SK-N-MC (cell line): Measurements from ENCODE around the gene PNPO.

Source experiments
- DNase-seq: peaks from one replicate; pipeline ENCODE4 v3.0.0-alpha.2; 2011; ENCODE audit warnings: low read depth, low spot score
- H3K27ac ChIP-seq: fragments of 200-600 bp; sonication (generic); 2 replicates; pipeline ENCODE4 v1.5.1; 2016; ENCODE audit warnings: mixed run types
- H3K36me3 ChIP-seq: fragments of 200-600 bp; sonication (generic); 2 replicates; pipeline ENCODE4 v1.6.1; 2017; ENCODE audit warnings: antibody characterized with exemption, low read length, mixed read lengths; ENCODE audit not compliant: insufficient read depth
- H3K4me3 ChIP-seq: fragments of 200-600 bp; sonication (generic); 2 replicates; pipeline ENCODE4 v1.5.1; 2016
- H3K9ac ChIP-seq: fragments of 200-600 bp; sonication (generic); 2 replicates; pipeline ENCODE4 v1.8.0; 2017; ENCODE audit warnings: mixed run types, mixed read lengths; ENCODE audit not compliant: insufficient read length
- H3K9me3 ChIP-seq: fragments of 200-600 bp; sonication (generic); 2 replicates; pipeline ENCODE4 v1.6.1; 2017; ENCODE audit warnings: low read depth, mild to moderate bottlenecking, antibody characterized with exemption, low read length, moderate library complexity, mixed read lengths
- EZH2 ChIP-seq: fragments of 200-600 bp; sonication (generic); IDR thresholded peaks from one replicate; pipeline ENCODE4 v1.6.1; 2017; ENCODE audit warnings: antibody characterized with exemption
- FOXP2 ChIP-seq: optimal IDR thresholded peaks from 2 replicates; pipeline ENCODE3; 2011; ENCODE audit warnings: mild to moderate bottlenecking, moderate library complexity; ENCODE audit not compliant: insufficient read depth; ENCODE audit errors: extremely low read length, control extremely low read depth
- POLR2AphosphoS5 ChIP-seq: IDR thresholded peaks from 2 replicates; pipeline ENCODE4 v1.6.1; 2012; ENCODE audit warnings: mild to moderate bottlenecking, low read depth, low read length, borderline replicate concordance

The PNPO gene

GRCh38 chr17:47973541-47973940 lies 32.2 kb downstream of the PNPO start:
- no peak overlapping the region for H3K27ac ChIP-seq
- TF ChIP-seq POLR2AphosphoS5 = no peak
- no peak for TF ChIP-seq EZH2
- TF ChIP-seq FOXP2 = no peak
- no peak overlapping the region for H3K9ac ChIP-seq
- H3K9me3 ChIP-seq = no peaks in the 10 kb centered on the region
- DNase-seq = no peak
- no peak overlapping the region for H3K4me3 ChIP-seq
- peaks cover 20% of the 10 kb centered on the region; the same call in 1 of the 2 replicates for H3K36me3 ChIP-seq

GRCh38 chr17:47975189-47975822 lies 33.9 kb downstream of the PNPO start:
- H3K9me3 ChIP-seq = no peaks in the 10 kb centered on the region
- no peak overlapping the region for H3K27ac ChIP-seq
- no peak overlapping the region for H3K4me3 ChIP-seq
- H3K36me3 ChIP-seq = peaks cover 34% of the 10 kb centered on the region
- TF ChIP-seq FOXP2 (no peak), EZH2 (no peak)
- DNase-seq = no peak
- H3K9ac ChIP-seq = no peak overlapping the region

- DNase-seq = no peak
- H3K27ac ChIP-seq = no peak overlapping the region
- peaks cover 38% of the 10 kb centered on the region for H3K36me3 ChIP-seq
- TF ChIP-seq POLR2AphosphoS5 = no peak
- TF ChIP-seq EZH2 = no peak
- no peak for TF ChIP-seq FOXP2
- H3K4me3 ChIP-seq = no peak overlapping the region
- no peaks in the 10 kb centered on the region for H3K9me3 ChIP-seq
- H3K9ac ChIP-seq = no peak overlapping the region
Observed at GRCh38 chr17:47975823-47976205, 34.4 kb downstream of the PNPO start.

GRCh38 chr17:47978324-47978723 lies 37.0 kb downstream of the PNPO start:
- Histone ChIP-seq H3K9ac (no peak overlapping the region), H3K4me3 (no peak overlapping the region), H3K9me3 (no peaks in the 10 kb centered on the region), H3K27ac (no peak overlapping the region), H3K36me3 (peaks cover 48% of the 10 kb centered on the region)
- no peak for TF ChIP-seq EZH2
- TF ChIP-seq FOXP2 = no peak
- TF ChIP-seq POLR2AphosphoS5 = no peak
- no peak for DNase-seq

GRCh38 chr17:47980541-47980940 lies 39.2 kb downstream of the PNPO start:
- H3K4me3 ChIP-seq = no peak overlapping the region
- H3K27ac ChIP-seq = no peak overlapping the region
- TF ChIP-seq EZH2 = no peak
- TF ChIP-seq FOXP2 = no peak
- no peak for TF ChIP-seq POLR2AphosphoS5
- no peak overlapping the region for H3K9ac ChIP-seq
- no peaks in the 10 kb centered on the region for H3K9me3 ChIP-seq
- no peak for DNase-seq
- peaks cover 37% of the 10 kb centered on the region for H3K36me3 ChIP-seq

GRCh38 chr17:47981462-47981861 lies 40.1 kb downstream of the PNPO start:
- peaks cover 36% of the 10 kb centered on the region for H3K36me3 ChIP-seq
- no peaks in the 10 kb centered on the region for H3K9me3 ChIP-seq
- DNase-seq = no peak
- no peak overlapping the region for H3K27ac ChIP-seq
- H3K4me3 ChIP-seq = no peak overlapping the region
- TF ChIP-seq POLR2AphosphoS5 (no peak), FOXP2 (no peak), EZH2 (no peak)
- H3K9ac ChIP-seq = no peak overlapping the region

GRCh38 chr17:47982091-47982617 lies 40.8 kb downstream of the PNPO start:
- H3K4me3 ChIP-seq = no peak overlapping the region
- H3K9me3 ChIP-seq = no peaks in the 10 kb centered on the region
- TF ChIP-seq POLR2AphosphoS5 (no peak), EZH2 (no peak), FOXP2 (no peak)
- H3K36me3 ChIP-seq = peaks cover 36% of the 10 kb centered on the region
- no peak overlapping the region for H3K27ac ChIP-seq
- no peak overlapping the region for H3K9ac ChIP-seq
- no peak for DNase-seq

GRCh38 chr17:47982645-47983390 lies 41.4 kb downstream of the PNPO start:
- no peak overlapping the region for H3K27ac ChIP-seq
- TF ChIP-seq FOXP2 = no peak
- no peak for TF ChIP-seq EZH2
- no peak for TF ChIP-seq POLR2AphosphoS5
- no peak overlapping the region for H3K9ac ChIP-seq

More at GRCh38 chr17:47982645-47983390, 41.4 kb downstream of the PNPO start:
- Histone ChIP-seq H3K4me3 (no peak overlapping the region), H3K36me3 (peaks cover 32% of the 10 kb centered on the region), H3K9me3 (no peaks in the 10 kb centered on the region)
- no peak for DNase-seq
